Fibroblast of skin of back (primary cell): ENCODE results near the gene TMEM272.
"Not testable (repeated sequence)": the region's sequence is repeated elsewhere in the genome, so short reads cannot be mapped to it uniquely, and the experiment has no call there.

Source experiments
- DNase-seq: peaks from one replicate; pipeline ENCODE4 v3.0.0-alpha.2; 2013

The TMEM272 gene

GRCh38 chr13:51824712-51825111 is 20.3 kb downstream of the TMEM272 start:
- not testable (repeated sequence) for DNase-seq

DNA sequence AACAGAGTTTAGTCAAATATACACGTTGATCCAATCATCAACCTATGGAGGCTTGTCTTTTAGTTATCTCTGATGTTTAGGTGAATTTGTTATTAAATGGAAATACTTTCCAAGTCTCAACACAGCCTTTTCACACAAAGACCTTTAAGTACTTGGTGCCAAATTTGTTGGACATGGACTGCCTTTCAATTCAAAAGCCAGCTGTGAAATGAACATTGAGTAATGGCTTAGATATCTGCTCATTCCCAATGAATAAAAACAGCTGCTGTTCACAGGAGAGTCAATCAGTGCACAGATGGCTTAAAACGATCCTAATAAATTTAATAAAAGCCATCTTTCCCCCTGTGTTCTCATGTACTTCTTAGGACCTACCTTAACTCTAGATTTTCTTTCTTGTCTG is 21.1 kb downstream of the TMEM272 start:
- DNase-seq = no peak

- no peak for DNase-seq
Measured at GRCh38 chr13:51823359-51823758, 21.6 kb downstream of the TMEM272 start.

- DNase-seq = no peak
Measured at GRCh38 chr13:51822106-51822815, 22.7 kb downstream of the TMEM272 start.

GRCh38 chr13:51821606-51822005 is 23.4 kb downstream of the TMEM272 start:
- DNase-seq = no peak

- DNase-seq = no peak
Measured at GRCh38 chr13:51820016-51820597, 24.9 kb downstream of the TMEM272 start.

DNA sequence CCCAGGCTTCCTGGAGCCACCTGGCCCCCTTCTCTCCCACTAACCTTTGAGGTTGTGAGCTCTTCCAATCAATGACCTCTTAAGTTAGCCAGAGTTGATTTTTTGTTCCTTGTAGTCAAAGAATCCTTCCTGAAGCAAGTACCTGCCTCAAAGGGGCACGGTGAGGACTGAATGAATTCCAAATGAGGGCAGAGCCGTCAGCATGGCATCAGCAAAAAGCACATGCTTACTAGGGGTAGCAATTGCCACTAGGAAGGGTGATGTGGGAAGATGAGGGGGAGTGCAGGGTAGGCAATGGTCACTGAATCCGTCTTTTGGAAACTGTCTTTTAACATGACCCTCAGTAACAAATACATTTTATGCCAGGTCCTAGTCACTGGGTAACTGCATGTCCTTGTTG is 25.4 kb downstream of the TMEM272 start:
- no peak for DNase-seq

GRCh38 chr13:51818781-51819511 is 26.0 kb downstream of the TMEM272 start:
- no peak for DNase-seq

GRCh38 chr13:51818276-51818675 is 26.7 kb downstream of the TMEM272 start:
- DNase-seq = no peak

- no peak for DNase-seq
Measured at GRCh38 chr13:51817717-51818116, 27.3 kb downstream of the TMEM272 start.

DNA sequence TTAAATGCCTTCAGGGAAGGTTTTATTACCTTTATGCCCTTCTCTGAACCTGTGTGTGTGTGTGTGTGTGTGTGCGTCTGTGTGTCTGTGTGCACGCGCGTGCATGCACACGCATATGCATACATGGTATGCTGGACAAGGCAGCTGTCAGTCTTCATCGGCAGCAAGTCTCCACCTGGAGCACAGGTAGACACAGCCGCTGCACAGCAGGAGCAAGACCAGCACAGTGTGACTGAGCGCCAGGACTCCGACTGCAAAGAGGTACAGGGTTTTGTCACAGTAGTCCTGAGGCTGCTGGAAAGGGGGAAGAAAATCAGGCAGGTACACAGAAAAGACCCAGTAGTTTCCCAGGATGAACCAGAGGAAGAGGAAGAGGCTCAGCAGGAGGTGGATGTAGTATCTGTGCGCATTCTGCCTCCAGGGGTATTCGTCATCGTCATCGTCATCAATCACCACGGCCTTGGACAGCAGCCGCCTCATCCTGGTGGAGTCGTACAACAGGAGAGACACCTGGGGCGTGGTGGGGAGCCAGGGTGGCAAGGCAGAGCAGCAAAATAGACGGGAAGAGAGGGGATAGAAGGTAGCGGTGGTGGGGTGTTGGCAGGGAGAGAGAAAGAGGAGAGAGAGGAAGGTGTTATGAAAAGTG is 28.2 kb downstream of the TMEM272 start:
- no peak for DNase-seq

DNA sequence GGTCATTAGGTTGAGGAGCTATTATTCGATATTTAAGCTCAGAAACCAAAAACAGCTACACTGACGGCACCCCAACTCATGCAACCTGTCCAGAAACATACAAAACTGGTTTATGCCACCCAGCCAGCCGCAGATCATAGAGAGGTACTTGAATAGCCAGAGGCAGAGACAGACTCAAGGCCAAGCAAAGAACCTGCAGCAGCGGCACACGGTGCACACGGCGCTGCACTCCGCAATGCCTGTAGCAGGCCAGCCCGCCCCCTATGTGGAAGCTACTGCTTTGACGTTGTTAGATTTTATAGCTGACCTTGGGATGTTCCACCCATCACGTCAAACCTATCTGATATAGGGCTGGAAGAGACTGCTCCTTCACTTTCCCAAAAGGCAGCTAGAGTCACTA is 29.1 kb downstream of the TMEM272 start:
- no peak for DNase-seq

- DNase-seq = peak; percentile 56
Measured at GRCh38 chr13:51814825-51815650, 29.9 kb downstream of the TMEM272 start.

DNA sequence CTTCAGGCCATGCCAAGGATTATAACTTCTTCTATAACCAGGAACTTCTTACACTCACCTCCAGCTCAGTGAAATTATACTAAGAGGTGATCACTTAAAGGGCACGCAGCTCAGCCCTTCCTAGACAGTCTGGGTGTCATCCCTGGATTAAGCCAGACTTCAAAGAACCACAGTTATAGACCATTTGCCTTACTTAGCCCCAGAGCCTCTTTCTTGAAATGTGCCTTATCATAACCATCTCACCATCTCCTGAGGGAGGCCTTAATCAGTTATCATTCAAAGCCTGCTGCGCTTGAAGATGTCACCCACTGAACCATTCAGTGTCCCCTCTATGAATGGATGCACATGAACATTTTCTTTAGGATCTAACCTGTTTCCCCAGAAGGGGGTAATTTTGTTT is 30.9 kb downstream of the TMEM272 start:
- no peak for DNase-seq

DNA sequence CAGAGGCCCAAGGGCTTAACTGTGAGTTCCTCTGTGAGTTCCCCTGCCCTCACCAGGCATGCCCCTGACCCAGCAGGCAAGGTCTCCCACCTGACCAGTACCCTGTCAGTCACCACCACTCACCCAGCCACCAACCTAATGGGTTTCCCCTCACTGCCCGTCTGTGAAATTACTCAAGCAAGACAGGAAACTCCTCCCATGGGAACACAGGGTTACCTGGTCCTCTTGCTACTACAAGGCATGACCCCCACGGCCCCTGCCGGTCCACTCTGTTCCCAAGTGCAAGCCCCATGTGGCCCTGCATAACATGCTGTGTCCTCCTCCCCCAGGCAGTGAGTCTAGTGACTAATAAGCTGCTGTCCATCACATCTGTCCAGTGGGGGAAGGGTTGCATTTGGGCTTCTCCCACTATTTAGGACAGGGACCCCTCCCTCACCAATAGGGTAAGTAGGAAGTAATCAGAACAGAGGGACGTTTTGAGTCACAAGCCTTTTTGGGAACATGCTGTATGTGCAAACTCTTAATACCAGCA is 33.0 kb downstream of the TMEM272 start:
- DNase-seq = no peak

DNA sequence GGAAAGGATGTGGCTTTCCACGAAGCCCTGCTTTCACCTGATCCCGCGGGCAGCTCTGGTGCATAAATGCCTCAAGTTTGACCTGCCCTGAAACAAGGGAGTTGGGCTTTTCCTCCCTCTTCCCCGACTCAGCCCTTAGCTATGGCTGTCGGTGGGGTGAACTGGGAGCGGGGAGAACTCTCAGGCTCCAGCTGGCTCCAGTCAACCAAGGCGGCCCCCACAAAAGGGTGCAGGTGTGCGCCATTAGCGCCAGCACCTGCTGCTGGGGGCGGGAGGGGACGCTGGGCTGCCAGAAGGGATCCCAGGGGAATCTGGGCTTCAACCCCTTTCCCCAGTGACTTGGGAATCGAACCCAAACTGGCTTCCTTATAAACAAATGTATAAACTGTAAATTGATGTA is 33.9 kb downstream of the TMEM272 start:
- no peak for DNase-seq

- no peak for DNase-seq
Measured at GRCh38 chr13:51808811-51809210, 36.2 kb downstream of the TMEM272 start.

DNA sequence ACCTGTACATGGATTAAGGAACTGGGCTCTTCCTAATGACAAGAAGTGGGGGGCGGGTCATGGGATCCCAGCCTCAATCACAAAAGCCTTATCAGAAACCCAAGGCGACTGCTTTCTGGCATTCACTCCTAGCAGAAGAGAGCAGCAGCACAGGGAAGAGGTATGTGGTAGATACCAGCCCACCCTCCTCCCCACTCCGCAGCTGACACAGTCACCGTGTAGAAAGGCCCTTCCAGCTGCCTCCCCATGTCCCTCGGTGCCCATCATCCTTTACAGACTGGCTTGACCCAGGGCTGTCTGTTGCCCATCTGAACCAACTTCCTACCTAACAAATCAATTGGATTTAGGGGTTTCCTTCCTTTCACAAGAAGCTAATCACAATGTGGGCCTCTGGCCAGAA is 37.9 kb downstream of the TMEM272 start:
- DNase-seq = no peak

DNA sequence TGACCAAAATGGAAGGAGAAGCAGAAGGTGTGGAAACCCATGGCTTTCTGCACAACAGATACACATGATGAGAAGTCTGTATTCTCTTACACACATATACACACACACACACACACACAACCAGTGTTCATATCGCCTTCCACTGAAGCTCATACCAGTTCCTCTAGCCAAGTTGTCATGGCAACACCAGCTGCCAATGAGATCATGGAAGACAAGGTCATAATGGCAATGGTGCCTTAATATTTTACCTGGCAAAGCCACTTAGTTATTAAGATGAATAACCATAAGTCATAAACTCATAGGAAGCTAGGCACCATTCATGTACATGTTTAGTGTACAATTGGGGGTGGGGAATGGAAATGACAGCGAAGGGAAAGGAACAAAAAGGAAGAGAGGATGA is 38.4 kb downstream of the TMEM272 start:
- peak; percentile 32 for DNase-seq

- DNase-seq = no peak
Measured at GRCh38 chr13:51805925-51806324, 39.1 kb downstream of the TMEM272 start.

- DNase-seq = no peak
Measured at GRCh38 chr13:51805313-51805712, 39.7 kb downstream of the TMEM272 start.
